SU-DHL-6 (cell line): ENCODE measurements around the gene FRAS1.

Experiments used
- EZH2phosphoT487 ChIP-seq: fragments of 200-600 bp; sonication (generic), shearing (Covaris generic); conservative IDR thresholded peaks from 2 replicates; pipeline ENCODE4 v1.6.1; 2018; ENCODE audit warnings: mild to moderate bottlenecking, antibody characterized with exemption, low read length, moderate library complexity, mixed read lengths
- TF ChIP-seq, protein P1 (sequence below): fragments of 200-600 bp; sonication (generic); IDR thresholded peaks from one replicate; pipeline ENCODE4 v1.5.1; 2017; ENCODE audit warnings: antibody characterized with exemption, mild to moderate bottlenecking, low read length, moderate library complexity; ENCODE audit not compliant: insufficient read depth, poor library complexity, severe bottlenecking

DNA sequence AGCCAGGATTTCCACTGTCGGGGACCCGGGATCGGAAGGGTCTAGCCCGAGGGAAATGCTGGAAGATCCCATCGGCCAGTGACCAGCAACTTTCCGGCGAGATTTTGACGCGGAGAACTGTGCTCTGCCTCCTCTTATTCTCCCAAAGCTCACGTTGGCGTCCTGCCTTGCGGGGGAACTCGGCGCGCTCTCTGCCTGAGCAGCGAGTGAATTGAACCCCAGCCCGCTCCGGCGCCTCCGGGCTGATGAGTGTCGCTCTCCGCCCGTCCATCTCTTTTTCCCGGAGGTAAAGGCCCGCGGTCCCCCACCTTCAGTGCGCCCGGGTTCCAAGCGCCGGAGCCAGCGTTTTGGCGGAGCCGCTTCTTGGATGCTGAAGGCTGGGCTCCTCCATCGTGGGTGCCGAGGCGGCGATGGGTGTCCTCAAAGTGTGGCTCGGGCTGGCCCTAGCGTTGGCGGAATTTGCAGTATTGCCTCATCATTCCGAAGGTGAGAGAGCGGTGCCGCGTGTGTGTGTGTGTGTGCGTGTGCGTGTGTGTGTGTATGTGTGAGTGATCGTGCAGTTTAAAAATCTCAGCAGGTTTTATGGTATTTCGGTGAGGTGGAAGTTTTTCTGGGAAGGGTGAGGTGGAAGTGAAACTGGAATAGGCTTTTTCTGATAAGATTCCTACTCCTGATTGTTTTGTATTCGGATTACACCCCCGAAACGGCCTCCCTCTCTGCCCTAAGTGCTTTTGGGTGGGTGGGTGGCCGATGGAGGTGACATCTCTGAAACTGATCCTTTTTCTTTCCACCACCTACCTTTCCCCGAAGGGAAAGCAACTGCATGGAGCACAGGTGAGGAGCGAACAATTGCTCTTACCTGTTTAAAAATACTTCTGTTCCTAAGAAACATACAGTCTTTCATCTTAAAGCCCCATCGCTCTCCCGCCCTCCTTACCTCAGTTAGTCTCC lies 752 bp downstream of the FRAS1 start:
- TF ChIP-seq, protein P1, sequence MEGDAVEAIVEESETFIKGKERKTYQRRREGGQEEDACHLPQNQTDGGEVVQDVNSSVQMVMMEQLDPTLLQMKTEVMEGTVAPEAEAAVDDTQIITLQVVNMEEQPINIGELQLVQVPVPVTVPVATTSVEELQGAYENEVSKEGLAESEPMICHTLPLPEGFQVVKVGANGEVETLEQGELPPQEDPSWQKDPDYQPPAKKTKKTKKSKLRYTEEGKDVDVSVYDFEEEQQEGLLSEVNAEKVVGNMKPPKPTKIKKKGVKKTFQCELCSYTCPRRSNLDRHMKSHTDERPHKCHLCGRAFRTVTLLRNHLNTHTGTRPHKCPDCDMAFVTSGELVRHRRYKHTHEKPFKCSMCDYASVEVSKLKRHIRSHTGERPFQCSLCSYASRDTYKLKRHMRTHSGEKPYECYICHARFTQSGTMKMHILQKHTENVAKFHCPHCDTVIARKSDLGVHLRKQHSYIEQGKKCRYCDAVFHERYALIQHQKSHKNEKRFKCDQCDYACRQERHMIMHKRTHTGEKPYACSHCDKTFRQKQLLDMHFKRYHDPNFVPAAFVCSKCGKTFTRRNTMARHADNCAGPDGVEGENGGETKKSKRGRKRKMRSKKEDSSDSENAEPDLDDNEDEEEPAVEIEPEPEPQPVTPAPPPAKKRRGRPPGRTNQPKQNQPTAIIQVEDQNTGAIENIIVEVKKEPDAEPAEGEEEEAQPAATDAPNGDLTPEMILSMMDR: no peak
- TF ChIP-seq EZH2phosphoT487: no peak
